ENCODE results near the gene CLIP2.
"Not testable (repeated sequence)": the region's sequence is repeated elsewhere in the genome, so short reads cannot be mapped to it uniquely, and the experiment has no call there.

Gene CLIP2

DNA sequence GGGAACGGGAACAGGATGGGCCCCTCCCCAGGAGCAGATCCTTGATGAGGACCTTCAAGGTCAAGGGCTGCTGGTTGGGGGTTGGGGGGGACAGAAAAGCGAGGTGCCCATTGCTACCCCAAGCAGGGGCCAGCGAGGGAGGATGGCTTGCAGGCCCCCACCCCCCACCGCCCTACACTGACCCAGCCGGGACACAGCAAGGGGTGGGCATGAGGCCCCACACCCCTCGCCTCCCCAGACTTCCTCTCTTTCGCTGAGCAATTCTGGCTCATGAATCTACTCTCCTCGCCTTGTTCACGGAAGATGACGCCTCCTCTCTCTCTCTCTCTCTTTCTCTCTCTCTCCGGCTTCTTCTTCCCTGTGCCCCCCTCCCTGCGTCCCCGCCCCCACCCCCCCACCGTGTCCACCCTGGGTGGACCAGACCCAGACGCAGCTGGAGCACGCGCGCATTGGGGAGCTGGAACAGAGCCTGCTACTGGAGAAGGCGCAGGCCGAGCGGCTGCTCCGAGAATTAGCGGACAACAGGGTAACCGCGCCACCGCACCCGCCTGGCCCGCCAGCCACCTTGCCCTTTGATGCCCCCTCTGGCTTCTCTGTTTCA is 83.4 kb downstream of the CLIP2 start:
- peaks cover 10% of the 10 kb centered on the region for H3K36me3 Mint-ChIP-seq
- no peaks in the 10 kb centered on the region for H3K27me3 Mint-ChIP-seq
- no peak overlapping the region for H3K4me3 Mint-ChIP-seq
- no peak overlapping the region for H3K27ac Mint-ChIP-seq
- no peak for DNase-seq (ENCODE audit: low spot score in 2 of 2)
- ATAC-seq (ENCODE audit: low read depth): no peak
- H3K4me1 Mint-ChIP-seq: peaks cover 13% of the 10 kb centered on the region
- H3K9me3 Mint-ChIP-seq: no peaks in the 10 kb centered on the region

DNA sequence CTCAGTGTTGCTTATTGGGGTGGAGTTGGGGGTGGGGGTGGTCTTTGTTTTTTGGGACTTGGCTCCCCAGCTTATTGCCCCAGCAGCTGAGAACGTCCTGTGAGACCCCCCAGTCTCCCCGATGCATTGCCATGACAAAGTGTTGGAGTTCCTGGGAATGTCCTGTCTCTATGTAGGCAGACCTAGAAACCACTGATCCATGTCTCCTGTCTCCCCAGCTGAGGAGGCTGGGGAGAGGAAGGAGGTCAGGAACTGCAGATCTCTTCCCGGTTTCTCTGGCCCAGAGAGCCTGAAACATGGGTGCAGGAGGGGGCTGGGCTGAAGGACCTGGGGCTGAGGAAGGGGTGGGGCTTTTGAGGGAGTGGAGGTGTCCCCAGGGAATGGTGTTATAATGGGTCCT is 84.3 kb downstream of the CLIP2 start:
- ATAC-seq (ENCODE audit: low read depth) (no peak), DNase-seq (ENCODE audit: low spot score in 2 of 2) (no peak)
- Mint-ChIP-seq H3K36me3 (peaks cover 10% of the 10 kb centered on the region), H3K4me3 (no peak overlapping the region), H3K9me3 (no peaks in the 10 kb centered on the region), H3K27ac (no peak overlapping the region), H3K4me1 (peaks cover 13% of the 10 kb centered on the region), H3K27me3 (no peaks in the 10 kb centered on the region)

DNA sequence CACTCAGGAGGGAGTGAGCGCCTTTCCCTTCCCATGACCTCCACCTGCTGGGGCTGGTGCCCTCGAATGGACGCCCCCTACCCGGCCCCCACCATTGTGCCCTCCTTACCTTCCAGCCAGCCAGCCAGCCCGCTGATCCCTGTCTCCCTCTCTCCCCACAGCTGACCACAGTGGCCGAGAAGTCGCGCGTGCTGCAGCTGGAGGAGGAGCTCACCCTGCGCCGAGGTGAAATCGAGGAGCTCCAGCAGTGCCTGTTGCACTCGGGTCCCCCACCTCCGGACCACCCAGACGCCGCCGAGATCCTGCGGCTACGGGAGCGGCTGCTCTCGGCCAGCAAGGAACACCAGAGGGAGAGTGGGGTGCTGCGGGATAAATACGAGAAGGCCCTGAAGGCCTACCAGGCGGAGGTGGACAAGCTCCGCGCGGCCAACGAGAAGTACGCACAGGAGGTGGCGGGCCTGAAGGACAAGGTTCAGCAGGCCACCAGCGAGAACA is 86.6 kb downstream of the CLIP2 start:
- DNase-seq (ENCODE audit: low spot score in 2 of 2) (no peak), ATAC-seq (ENCODE audit: low read depth) (no peak)
- Mint-ChIP-seq H3K9me3 (no peaks in the 10 kb centered on the region), H3K4me1 (peaks cover 10% of the 10 kb centered on the region), H3K27ac (no peak overlapping the region), H3K27me3 (no peaks in the 10 kb centered on the region), H3K36me3 (peaks cover 9% of the 10 kb centered on the region), H3K4me3 (no peak overlapping the region)

DNA sequence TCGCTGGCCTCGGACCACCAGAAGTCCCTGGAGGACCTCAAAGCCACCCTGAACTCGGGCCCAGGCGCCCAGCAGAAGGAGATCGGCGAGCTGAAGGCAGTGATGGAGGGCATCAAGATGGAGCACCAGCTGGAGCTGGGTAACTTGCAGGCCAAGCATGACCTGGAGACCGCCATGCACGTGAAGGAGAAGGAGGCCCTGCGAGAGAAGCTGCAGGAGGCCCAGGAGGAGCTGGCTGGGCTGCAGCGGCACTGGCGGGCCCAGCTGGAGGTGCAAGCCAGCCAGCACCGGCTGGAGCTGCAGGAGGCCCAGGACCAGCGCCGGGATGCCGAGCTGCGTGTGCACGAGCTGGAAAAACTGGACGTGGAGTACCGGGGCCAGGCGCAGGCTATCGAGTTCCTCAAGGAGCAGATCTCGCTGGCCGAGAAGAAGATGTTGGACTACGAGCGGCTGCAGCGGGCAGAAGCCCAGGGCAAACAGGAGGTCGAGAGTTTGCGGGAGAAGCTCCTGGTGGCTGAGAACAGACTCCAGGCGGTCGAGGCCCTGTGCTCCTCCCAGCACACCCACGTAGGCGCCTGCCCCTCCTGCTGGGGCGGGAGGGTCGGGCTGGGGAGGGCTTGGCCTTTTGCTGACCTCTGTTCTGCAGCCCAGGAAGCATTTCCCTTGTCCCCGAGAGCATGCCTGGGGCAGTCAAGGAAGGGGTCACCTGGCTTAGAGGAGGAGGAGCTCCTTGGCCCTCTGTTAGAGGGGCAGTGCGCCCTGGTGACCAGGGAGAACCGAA is 87.2 kb downstream of the CLIP2 start:
- DNase-seq (ENCODE audit: low spot score in 2 of 2) (no peak), ATAC-seq (ENCODE audit: low read depth) (no peak)
- H3K27ac Mint-ChIP-seq: no peak overlapping the region
- H3K9me3 Mint-ChIP-seq: no peaks in the 10 kb centered on the region
- H3K36me3 Mint-ChIP-seq: peaks cover 11% of the 10 kb centered on the region
- no peaks in the 10 kb centered on the region for H3K27me3 Mint-ChIP-seq
- no peak overlapping the region for H3K4me3 Mint-ChIP-seq
- peaks cover 6% of the 10 kb centered on the region for H3K4me1 Mint-ChIP-seq

DNA sequence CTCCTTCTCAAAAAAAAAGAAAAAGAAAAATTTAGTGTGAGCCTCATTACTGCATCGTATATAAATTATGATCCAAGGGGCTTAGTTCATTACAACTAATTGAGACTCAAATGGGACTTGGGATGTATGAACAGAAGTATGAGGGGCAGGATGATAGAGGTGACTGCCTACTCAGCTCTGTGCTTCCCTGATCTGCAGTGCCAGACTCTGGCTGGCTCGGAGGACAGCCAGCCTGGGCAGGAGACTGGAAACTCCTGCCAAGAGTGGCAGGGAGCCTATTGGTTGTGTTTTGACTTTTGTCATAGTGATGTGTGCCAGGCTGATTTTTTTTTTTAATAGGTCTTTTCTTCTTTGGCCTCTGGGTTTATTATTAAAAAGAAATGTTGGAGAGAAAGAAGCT is 90.7 kb downstream of the CLIP2 start:
- Mint-ChIP-seq H3K9me3 (no peaks in the 10 kb centered on the region), H3K27ac (no peak overlapping the region), H3K27me3 (no peaks in the 10 kb centered on the region), H3K4me3 (no peak overlapping the region), H3K36me3 (peaks cover 15% of the 10 kb centered on the region), H3K4me1 (peaks cover 2% of the 10 kb centered on the region)
- DNase-seq (ENCODE audit: low spot score in 2 of 2): no peak
- ATAC-seq (ENCODE audit: low read depth): no peak

DNA sequence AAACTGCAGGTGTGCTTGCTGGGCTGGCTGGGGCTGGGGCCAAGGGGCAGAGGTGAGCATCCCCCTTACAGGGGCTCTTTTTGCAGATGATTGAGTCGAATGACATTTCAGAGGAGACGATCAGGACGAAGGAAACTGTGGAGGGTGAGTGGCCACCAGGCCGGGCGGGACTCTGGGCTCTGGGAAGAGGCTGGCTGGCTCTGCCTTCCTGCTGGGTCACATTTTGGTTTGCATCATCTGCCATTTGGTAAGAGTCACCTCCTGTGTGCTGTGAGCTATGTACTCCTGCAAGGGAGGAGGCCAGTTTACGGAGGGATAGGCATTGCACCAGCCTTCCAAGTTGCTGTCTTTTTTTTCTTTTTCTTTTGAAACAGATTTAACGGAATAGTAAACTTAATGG is 91.5 kb downstream of the CLIP2 start:
- H3K9me3 Mint-ChIP-seq: no peaks in the 10 kb centered on the region
- ATAC-seq (ENCODE audit: low read depth) (no peak), DNase-seq (ENCODE audit: low spot score in 2 of 2) (no peak)
- peaks cover 15% of the 10 kb centered on the region for H3K36me3 Mint-ChIP-seq
- H3K4me3 Mint-ChIP-seq: no peak overlapping the region
- no peaks in the 10 kb centered on the region for H3K27me3 Mint-ChIP-seq
- H3K4me1 Mint-ChIP-seq: peaks cover 2% of the 10 kb centered on the region
- H3K27ac Mint-ChIP-seq: no peak overlapping the region

DNA sequence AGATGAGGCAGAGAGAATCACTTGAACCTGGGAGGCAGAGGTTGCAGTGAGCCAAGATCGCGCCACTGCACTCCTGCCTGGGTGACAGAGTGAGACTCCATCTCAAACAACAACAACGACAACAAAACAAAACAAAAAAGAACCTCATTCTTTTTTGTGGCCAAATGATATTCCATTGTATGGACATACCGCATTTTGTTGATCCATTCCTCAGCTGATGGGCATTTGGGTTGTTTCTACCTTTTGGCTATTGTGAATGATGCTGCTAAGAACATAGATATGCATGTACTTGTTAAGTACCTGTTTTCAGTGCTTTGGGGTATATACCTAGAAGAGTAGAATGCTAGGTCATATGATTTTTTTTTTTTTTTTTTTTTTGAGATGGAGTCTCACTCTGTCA is 94.9 kb downstream of the CLIP2 start:
- not testable (repeated sequence) for ATAC-seq (ENCODE audit: low read depth); H3K4me1 Mint-ChIP-seq; H3K4me3 Mint-ChIP-seq; DNase-seq (ENCODE audit: low spot score in 2 of 2); H3K27ac Mint-ChIP-seq; H3K9me3 Mint-ChIP-seq; H3K27me3 Mint-ChIP-seq
- peaks cover 11% of the 10 kb centered on the region for H3K36me3 Mint-ChIP-seq

DNA sequence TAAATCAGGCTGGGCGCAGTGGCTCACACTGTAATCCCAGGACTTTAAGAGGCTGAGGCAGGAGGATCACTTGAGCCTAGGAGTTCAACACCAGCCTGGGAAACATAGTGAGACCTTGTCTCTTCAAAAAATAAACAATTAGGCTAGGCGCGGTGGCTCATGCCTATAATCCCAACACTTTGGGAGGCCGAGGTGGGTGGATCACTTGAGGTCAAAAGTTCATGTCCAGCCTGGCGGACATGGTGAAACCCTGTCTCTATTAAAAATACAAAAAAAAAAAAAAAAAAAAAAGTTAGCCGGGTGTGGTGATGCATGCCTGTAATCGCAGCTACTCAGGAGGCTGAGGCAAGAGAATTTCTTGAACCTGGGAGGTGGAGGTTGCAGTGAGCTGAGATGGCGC is 95.6 kb downstream of the CLIP2 start:
- not testable (repeated sequence) for H3K4me3 Mint-ChIP-seq; H3K27me3 Mint-ChIP-seq; H3K27ac Mint-ChIP-seq; ATAC-seq (ENCODE audit: low read depth); H3K4me1 Mint-ChIP-seq; DNase-seq (ENCODE audit: low spot score in 2 of 2); H3K9me3 Mint-ChIP-seq
- H3K36me3 Mint-ChIP-seq: peaks cover 11% of the 10 kb centered on the region

DNA sequence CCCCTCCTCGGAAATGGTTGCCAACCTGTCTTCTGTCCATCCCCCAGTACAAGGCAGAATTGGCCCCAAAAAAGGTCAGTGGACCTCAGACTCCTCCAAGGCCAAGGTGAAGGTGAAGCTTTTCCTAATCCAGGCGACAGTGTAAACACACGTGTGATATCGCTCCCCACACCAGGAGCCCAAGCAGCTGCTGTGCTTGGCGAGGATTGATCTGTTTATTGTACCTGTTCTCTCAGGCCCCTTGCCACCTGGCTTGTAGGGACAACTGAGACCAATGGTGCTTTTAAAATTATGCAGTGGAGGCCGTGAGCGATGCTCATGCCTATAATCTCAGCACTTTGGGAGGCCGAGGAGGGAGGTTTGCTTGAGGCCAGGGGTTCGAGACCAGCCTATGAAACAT is 98.4 kb downstream of the CLIP2 start:
- Mint-ChIP-seq H3K9me3 (no peaks in the 10 kb centered on the region), H3K36me3 (peaks cover 5% of the 10 kb centered on the region), H3K4me3 (no peak overlapping the region), H3K27ac (no peak overlapping the region), H3K27me3 (no peaks in the 10 kb centered on the region), H3K4me1 (no peaks in the 10 kb centered on the region)
- DNase-seq (ENCODE audit: low spot score in 2 of 2) (no peak), ATAC-seq (ENCODE audit: low read depth) (no peak)

DNA sequence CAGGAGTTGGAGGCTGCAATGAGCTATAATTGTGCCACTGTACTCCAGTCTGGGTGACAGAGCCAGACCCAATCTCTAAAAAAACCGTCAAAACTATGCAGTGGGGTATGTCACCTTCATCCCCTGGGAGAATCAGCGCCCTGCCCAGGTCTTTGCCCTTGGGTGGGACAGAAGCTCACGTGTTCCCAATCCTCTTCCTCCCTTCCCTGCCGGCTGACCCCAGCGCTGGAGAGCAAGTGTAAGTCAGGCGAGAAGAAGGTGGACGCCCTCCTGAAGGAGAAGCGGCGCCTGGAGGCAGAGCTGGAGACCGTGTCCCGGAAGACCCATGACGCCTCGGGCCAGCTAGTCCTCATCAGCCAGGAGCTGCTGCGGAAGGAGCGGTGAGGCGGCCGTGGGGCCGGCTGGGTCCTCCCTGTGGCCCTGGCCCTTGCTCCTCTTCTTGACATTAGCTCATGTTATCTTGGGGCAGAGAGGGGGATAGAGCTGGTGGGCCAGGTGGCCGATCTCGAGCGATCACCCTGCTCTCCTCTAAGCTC is 99.7 kb downstream of the CLIP2 start:
- no peaks in the 10 kb centered on the region for H3K9me3 Mint-ChIP-seq
- DNase-seq (ENCODE audit: low spot score in 2 of 2): no peak
- no peak overlapping the region for H3K4me3 Mint-ChIP-seq
- no peak for ATAC-seq (ENCODE audit: low read depth)
- no peak overlapping the region for H3K27ac Mint-ChIP-seq
- no peaks in the 10 kb centered on the region for H3K4me1 Mint-ChIP-seq
- peaks cover 3% of the 10 kb centered on the region for H3K36me3 Mint-ChIP-seq
- H3K27me3 Mint-ChIP-seq: no peaks in the 10 kb centered on the region

DNA sequence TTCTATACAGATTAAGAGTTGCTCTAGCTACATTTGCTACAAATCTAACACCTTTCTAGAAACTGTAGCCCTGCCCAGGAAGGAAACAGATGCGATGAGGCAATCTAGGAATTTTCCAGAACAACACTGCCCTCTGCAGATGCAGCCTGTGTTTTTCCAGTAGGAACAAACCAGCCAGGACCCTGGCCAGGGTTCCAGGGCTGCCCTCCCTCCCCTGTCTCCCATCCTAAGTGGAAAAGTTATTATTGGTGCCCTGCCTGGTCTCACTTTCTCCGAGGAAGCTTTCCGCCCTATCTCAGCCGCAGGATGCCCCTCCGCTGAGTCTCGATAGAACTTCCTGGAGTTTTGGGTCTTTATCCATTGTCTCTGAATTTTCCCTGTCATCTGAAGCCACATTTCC is 104.5 kb downstream of the CLIP2 start:
- not testable (repeated sequence) for DNase-seq (ENCODE audit: low spot score in 2 of 2); H3K4me1 Mint-ChIP-seq; H3K9me3 Mint-ChIP-seq; ATAC-seq (ENCODE audit: low read depth); H3K36me3 Mint-ChIP-seq; H3K4me3 Mint-ChIP-seq; H3K27me3 Mint-ChIP-seq
- peak overlapping the region; percentile 24 for H3K27ac Mint-ChIP-seq

DNA sequence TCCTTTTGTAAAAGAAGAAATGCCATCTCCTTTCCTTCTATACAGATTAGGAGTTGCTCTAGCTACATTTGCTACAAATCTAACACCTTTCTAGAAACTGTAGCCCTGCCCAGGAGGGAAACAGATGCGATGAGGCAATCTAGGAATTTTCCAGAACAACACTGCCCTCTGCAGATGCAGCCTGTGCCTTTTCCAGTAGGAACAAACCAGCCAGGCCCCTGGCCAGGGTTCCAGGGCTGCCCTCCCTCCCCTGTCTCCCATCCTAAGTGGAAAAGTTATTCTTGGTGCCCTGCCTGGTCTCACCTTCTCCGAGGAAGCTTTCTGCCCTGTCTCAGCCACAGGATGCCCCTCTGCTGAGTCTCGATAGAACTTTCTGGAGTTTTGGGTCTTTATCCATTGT is 105.4 kb downstream of the CLIP2 start:
- DNase-seq (ENCODE audit: low spot score in 2 of 2); H3K36me3 Mint-ChIP-seq: not testable (repeated sequence)

DNA sequence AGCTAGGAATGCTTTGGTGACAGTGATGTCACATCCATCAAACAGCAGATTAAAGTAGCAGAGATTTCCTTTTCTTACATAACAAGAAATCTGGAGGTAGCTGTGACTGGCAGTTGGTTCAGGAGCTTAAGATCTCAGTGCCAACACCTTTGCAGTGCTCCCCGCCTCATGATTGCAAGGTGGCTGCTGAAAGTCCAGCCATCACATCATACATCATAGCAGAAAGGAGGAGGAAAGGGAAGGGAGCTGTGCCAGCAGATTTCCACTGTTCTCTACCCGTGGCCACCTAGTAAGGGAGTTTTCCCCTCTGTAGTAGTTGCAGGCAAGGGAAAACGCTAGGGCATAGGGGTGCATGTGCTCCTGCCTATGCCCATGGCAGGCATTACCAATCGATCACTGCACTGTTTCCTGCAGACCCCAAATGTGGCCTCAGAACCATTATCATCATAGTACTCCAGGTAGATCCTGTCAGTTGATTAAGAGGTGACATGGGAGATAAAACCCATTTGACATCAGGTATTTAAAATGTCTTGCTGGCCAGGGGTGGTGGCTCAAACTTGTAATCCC is 106.6 kb downstream of the CLIP2 start:
- Mint-ChIP-seq H3K36me3 (peaks cover 10% of the 10 kb centered on the region), H3K4me1 (no peaks in the 10 kb centered on the region), H3K27ac (no peak overlapping the region), H3K4me3 (no peak overlapping the region), H3K9me3 (no peaks in the 10 kb centered on the region), H3K27me3 (no peaks in the 10 kb centered on the region)
- DNase-seq (ENCODE audit: low spot score in 2 of 2) (no peak), ATAC-seq (ENCODE audit: low read depth) (no peak)

More for the DNA sequence above, 105.4 kb downstream of the CLIP2 start:
- not testable (repeated sequence) for H3K4me1 Mint-ChIP-seq; H3K9me3 Mint-ChIP-seq; H3K4me3 Mint-ChIP-seq; H3K27me3 Mint-ChIP-seq; ATAC-seq (ENCODE audit: low read depth)
- H3K27ac Mint-ChIP-seq: peak overlapping the region; percentile 71

DNA sequence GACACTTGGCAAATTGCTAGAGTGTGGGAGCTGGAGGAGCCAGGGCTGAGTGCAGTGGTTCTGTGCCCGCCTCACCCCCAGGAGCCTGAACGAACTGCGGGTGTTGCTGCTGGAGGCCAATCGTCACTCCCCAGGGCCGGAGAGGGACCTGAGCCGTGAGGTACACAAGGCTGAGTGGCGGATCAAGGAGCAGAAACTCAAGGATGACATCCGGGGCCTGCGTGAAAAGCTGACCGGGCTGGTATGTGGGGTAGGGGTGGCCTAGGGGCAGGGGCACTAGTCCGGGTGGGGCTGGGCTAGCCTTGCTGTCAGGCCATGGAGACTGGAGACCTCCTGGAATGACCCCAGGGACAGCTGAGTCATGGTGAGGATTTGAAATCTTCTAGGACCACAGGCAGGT is 107.8 kb downstream of the CLIP2 start:
- DNase-seq (ENCODE audit: low spot score in 2 of 2): no peak
- H3K9me3 Mint-ChIP-seq: no peaks in the 10 kb centered on the region
- peaks cover 12% of the 10 kb centered on the region for H3K36me3 Mint-ChIP-seq
- H3K27ac Mint-ChIP-seq: no peak overlapping the region
- ATAC-seq (ENCODE audit: low read depth): no peak
- H3K4me3 Mint-ChIP-seq: no peak overlapping the region
- no peaks in the 10 kb centered on the region for H3K4me1 Mint-ChIP-seq
- H3K27me3 Mint-ChIP-seq: no peaks in the 10 kb centered on the region
